Activated CD8-positive, alpha-beta memory T cell treated with anti-CD3 and anti-CD28 coated beads for 24 hours (primary cell): Measurements from ENCODE around the gene POFUT2.

Source experiments
- DNase-seq: peaks from one replicate; pipeline ENCODE4 v3.0.0-alpha.2; 2020

The POFUT2 gene

GRCh38 chr21:45287438-45288391 is at the start of gene POFUT2:
Gene POFUT2 (minus strand): TSS chr21:45287895. CDS start chr21:45287871, 24 bp downstream.
- peak; percentile 100 for DNase-seq

- DNase-seq = no peak
Measured at GRCh38 chr21:45336870-45337269, 49.2 kb upstream of the POFUT2 start.

GRCh38 chr21:45336535-45336810 is 48.8 kb upstream of the POFUT2 start:
- no peak for DNase-seq

GRCh38 chr21:45335761-45336534 is 48.3 kb upstream of the POFUT2 start:
- DNase-seq = no peak

- no peak for DNase-seq
Measured at GRCh38 chr21:45335151-45335760, 47.6 kb upstream of the POFUT2 start.

- DNase-seq = no peak
Measured at GRCh38 chr21:45334591-45335081, 46.9 kb upstream of the POFUT2 start.

- DNase-seq = no peak
Measured at GRCh38 chr21:45334134-45334533, 46.4 kb upstream of the POFUT2 start.

- DNase-seq = no peak
Measured at GRCh38 chr21:45333583-45334121, 46.0 kb upstream of the POFUT2 start.

- no peak for DNase-seq
Measured at GRCh38 chr21:45332981-45333582, 45.4 kb upstream of the POFUT2 start.

GRCh38 chr21:45332415-45332814 is 44.7 kb upstream of the POFUT2 start:
- no peak for DNase-seq

GRCh38 chr21:45331531-45332147 is 43.9 kb upstream of the POFUT2 start:
- no peak for DNase-seq

GRCh38 chr21:45330851-45331261 is 43.2 kb upstream of the POFUT2 start:
- DNase-seq = no peak

- no peak for DNase-seq
Measured at GRCh38 chr21:45330075-45330781, 42.5 kb upstream of the POFUT2 start.

GRCh38 chr21:45329261-45330074 is 41.8 kb upstream of the POFUT2 start:
- DNase-seq = no peak

- DNase-seq = no peak
Measured at GRCh38 chr21:45328198-45329091, 40.8 kb upstream of the POFUT2 start.

- DNase-seq = no peak
Measured at GRCh38 chr21:45327441-45328197, 39.9 kb upstream of the POFUT2 start.

- DNase-seq = no peak
Measured at GRCh38 chr21:45326891-45327440, 39.3 kb upstream of the POFUT2 start.

- DNase-seq = no peak
Measured at GRCh38 chr21:45326169-45326851, 38.6 kb upstream of the POFUT2 start.
